Effector memory CD4-positive, alpha-beta T cell (primary cell): ENCODE results near the gene SMIM10.

Source experiments
- DNase-seq, 3 donors: peaks; one replicate each; pipeline ENCODE4 v3.0.0-alpha.2; 2020
- H3K27ac ChIP-seq: 2 replicates; pipeline ENCODE4 v1.7.0; 2013; ENCODE audit warnings: mild to moderate bottlenecking, low read length, moderate library complexity; ENCODE audit not compliant: insufficient read depth, poor library complexity, severe bottlenecking
- H3K27me3 ChIP-seq: replicated peaks from 2 replicates; pipeline ENCODE4 v1.7.0; 2013; ENCODE audit warnings: mild to moderate bottlenecking, low read length; ENCODE audit not compliant: insufficient read depth, control insufficient read depth, poor library complexity, severe bottlenecking
- H3K36me3 ChIP-seq: 2 replicates; pipeline ENCODE4 v1.7.0; 2013; ENCODE audit warnings: mild to moderate bottlenecking, low read length, moderate library complexity; ENCODE audit not compliant: control insufficient read depth, insufficient read depth
- H3K4me1 ChIP-seq: 2 replicates; pipeline ENCODE4 v1.7.0; 2013; ENCODE audit warnings: low read length, mild to moderate bottlenecking; ENCODE audit not compliant: control insufficient read depth, insufficient read depth, poor library complexity, severe bottlenecking
- H3K4me3 ChIP-seq: 2 replicates; pipeline ENCODE4 v1.7.0; 2013; ENCODE audit warnings: low read length, low read depth, mild to moderate bottlenecking; ENCODE audit not compliant: insufficient read depth, poor library complexity, severe bottlenecking
- H3K9me3 ChIP-seq: 2 replicates; pipeline ENCODE4 v1.7.0; 2013; ENCODE audit warnings: mild to moderate bottlenecking, low read length, moderate library complexity; ENCODE audit not compliant: control insufficient read depth

The SMIM10 gene

DNA sequence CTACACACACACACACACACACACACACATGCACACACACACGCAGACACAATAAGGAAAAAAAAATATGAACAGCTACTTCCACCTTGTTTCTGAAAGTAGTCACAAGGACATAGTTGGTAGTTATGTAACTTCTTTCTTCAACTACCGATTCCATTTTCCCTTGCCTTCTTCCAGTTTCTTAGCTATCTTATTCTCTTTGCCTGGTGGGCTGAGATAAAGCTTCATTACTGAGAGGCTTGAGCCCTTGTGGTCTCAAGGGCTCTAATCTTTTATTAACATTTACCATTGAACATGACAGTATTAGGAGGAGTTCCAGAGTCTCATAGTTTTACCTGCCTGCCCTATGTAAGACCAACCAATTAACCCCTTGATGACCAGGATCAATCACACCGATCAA lies 8.9 kb upstream of the SMIM10 start:
- H3K4me1 ChIP-seq = no peaks in the 10 kb centered on the region
- DNase-seq = no peak
- H3K9me3 ChIP-seq = no peaks in the 10 kb centered on the region
- no peaks in the 10 kb centered on the region for H3K27me3 ChIP-seq
- no peak overlapping the region for H3K4me3 ChIP-seq
- no peaks in the 10 kb centered on the region for H3K36me3 ChIP-seq
- H3K27ac ChIP-seq = no peak overlapping the region

DNA sequence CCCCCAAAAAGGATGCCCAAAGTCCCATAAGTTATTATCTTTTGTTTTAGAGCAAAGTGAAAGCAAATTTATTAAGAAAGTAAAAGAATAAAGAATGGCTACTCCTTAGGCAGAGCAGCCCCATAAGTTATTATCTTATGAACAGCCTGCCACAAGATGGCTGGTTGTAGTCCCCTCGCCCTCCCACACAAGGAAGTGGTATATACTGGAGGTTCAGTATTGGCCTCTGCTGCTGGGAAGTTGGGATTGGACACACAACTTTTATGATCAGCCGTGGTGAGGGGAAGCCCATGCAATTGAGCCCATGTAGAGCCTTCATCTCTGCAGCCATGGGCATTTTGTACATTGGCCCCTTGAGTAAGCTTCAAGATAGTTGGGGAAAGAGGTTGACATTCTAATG lies 8.0 kb upstream of the SMIM10 start:
- no peak for DNase-seq

DNA sequence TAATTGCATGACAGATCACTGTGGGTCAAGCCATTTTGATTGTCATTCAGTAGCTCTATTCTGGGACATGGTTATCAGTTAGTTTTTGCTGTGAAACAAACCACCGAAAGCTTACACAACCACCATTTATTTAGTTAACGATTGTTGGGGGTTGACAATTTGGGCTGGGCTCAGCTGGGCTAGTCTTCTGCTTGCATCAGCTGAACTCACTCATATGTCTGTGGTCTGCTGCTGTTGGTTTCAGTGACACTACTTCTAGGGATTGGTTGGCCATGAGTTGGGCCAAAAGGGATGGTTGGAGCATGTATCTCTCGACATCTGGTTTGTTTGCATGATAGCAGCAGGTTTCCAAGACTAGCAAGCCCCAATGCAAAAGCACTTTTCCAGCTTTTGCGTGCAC lies 5.3 kb upstream of the SMIM10 start:
- no peak for DNase-seq
- H3K4me3 ChIP-seq = no peak overlapping the region
- no peaks in the 10 kb centered on the region for H3K4me1 ChIP-seq
- no peaks in the 10 kb centered on the region for H3K9me3 ChIP-seq
- no peak overlapping the region for H3K27ac ChIP-seq
- H3K27me3 ChIP-seq = peaks cover 4% of the 10 kb centered on the region
- H3K36me3 ChIP-seq = no peaks in the 10 kb centered on the region

More for the DNA sequence above, 8.0 kb upstream of the SMIM10 start:
- H3K27me3 ChIP-seq = no peaks in the 10 kb centered on the region
- H3K9me3 ChIP-seq = no peaks in the 10 kb centered on the region
- no peak overlapping the region for H3K27ac ChIP-seq
- no peaks in the 10 kb centered on the region for H3K4me1 ChIP-seq
- H3K4me3 ChIP-seq = no peak overlapping the region
- H3K36me3 ChIP-seq = no peaks in the 10 kb centered on the region

DNA sequence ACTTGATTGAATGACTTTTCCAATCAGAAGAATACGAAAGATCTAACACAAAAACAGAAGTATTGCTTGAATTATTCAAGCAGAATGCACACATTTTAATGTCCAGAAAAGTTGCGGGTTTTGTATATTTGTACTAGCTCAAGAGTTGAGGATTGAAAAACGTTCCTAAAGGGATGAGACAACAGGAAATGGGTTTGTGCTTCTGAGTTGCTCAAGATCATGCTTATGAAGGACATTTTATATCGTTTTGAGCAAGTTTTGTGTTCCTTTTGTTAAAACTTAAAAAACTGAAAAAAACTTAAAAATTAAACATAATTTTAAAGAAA lies 353 bp upstream of the SMIM10 start:
- Histone ChIP-seq H3K4me3 (no peak overlapping the region), H3K27ac (no peak overlapping the region), H3K9me3 (no peaks in the 10 kb centered on the region), H3K27me3 (peaks cover 10% of the 10 kb centered on the region), H3K4me1 (peaks cover 7% of the 10 kb centered on the region), H3K36me3 (no peaks in the 10 kb centered on the region)
- DNase-seq = no peak

DNA sequence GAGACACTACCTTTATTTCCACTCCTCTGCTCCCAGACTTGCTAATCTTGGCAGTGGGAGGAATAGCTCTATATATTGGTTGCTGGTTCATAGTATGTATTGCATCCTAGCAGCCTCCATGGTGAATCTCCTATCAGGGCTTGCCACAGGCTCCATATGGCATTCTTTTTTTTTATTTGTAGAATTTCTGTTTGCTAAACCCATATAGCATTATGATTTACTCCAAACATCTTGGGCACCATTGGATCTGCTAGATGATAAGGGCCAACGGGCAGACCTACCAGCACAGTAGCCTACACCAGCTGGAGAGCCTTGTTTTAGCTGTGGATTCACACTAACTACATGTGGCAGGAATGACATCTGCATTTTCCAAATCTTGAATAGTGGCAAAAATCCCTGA lies 6.9 kb downstream of the SMIM10 start:
- no peaks in the 10 kb centered on the region for H3K4me1 ChIP-seq
- no peaks in the 10 kb centered on the region for H3K36me3 ChIP-seq
- DNase-seq = no peak
- H3K27me3 ChIP-seq = no peaks in the 10 kb centered on the region
- H3K27ac ChIP-seq = no peak overlapping the region
- no peak overlapping the region for H3K4me3 ChIP-seq
- no peaks in the 10 kb centered on the region for H3K9me3 ChIP-seq

DNA sequence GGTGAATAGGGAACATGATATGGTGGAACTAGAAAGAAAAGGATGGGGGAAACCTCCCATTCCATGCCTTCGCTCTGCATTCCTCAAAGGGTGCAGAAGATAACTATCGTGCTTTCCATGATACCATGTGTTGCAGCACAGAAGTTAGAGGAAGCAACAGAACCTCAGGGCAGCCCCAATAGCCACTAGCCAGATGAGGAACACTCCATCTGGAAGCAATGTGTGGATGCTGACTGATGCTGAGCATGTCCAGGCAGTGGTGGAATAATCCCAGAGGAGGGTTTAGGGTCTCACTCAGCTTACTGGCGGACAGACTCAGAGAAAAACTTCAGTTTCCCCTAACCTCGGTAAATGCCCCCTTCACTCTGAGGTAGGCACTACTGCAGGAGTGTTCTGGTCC lies 7.5 kb downstream of the SMIM10 start:
- H3K4me1 ChIP-seq = no peaks in the 10 kb centered on the region
- no peak for DNase-seq
- H3K36me3 ChIP-seq = no peaks in the 10 kb centered on the region
- H3K27me3 ChIP-seq = no peaks in the 10 kb centered on the region
- no peak overlapping the region for H3K4me3 ChIP-seq
- no peaks in the 10 kb centered on the region for H3K9me3 ChIP-seq
- no peak overlapping the region for H3K27ac ChIP-seq

DNA sequence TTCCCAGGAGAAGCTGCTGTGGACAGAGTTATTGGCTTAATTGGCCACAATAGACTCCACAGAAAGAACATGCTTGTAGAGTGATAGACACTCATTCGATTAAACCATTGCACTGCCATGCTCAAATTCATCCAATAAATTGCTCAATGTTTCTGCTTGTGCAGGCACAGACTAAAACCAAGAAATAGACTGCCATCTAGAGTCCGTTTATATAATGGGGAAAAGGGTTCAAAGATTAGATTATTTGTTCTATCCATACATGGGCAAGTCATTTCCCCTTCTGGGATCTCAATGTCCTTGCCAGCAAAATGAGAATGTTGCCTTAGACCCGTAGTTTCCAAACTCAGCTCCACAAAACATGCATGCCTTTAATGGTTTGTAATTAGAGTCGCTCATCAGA lies 8.7 kb downstream of the SMIM10 start:
- Histone ChIP-seq H3K4me1 (no peaks in the 10 kb centered on the region), H3K9me3 (no peaks in the 10 kb centered on the region), H3K36me3 (no peaks in the 10 kb centered on the region), H3K27ac (no peak overlapping the region), H3K4me3 (no peak overlapping the region), H3K27me3 (no peaks in the 10 kb centered on the region)
- no peak for DNase-seq

DNA sequence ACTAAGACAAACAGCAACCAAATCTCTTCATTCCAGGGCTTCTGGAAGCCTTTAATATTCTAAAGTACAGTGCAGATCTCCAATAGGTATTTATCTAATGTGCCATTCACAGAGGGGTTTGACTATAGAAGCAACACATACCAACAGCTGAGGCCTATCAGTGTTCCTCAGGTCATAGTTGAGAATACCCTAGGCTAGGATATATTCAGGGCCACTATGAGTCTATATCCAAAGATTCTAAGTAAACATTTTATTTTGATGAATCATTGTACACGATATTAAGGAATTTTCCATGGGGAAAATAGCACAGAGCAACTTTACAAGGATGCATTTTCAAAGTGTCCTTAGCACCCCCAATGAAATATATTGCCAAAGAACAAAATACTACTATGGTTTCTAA lies 9.7 kb downstream of the SMIM10 start:
- Histone ChIP-seq H3K27me3 (no peaks in the 10 kb centered on the region), H3K4me3 (no peak overlapping the region), H3K9me3 (no peaks in the 10 kb centered on the region), H3K4me1 (no peaks in the 10 kb centered on the region), H3K27ac (no peak overlapping the region), H3K36me3 (no peaks in the 10 kb centered on the region)
- no peak for DNase-seq

DNA sequence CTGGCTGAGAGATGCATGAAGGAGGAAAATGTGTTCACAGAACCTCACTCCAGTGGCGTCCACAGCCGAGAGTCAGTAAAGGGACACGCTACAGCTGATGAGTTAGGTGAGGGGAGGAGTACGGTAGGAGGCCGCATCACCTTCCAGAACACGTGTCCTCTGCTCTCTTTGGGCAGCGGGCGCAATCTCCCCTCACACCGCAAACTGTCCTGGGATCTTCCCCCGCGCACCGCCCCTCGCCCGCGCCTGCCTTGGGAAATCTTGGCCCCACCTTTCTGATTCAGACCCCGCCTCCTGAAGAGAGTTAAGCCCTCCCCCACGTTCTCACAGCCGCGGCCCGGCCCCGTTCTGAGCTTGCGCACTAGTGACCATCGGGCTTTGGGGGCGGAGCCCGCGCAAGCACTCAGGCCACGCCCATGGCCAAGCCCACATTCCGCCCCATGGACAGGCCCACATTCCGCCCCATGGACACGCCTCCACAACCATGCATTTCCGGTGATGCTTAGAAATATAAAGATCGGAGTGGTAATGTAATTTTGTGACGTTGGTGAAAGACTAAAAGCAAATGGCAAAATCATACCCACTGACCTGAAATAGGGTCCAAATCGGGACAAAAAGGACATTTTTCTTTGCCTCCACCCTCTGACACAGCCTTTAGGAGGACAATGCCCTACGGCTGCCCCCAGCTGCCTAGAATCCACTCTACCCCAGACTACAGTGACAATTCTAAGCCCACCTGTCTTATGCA lies 13.3 kb downstream of the SMIM10 start:
- Histone ChIP-seq H3K4me1 (no peaks in the 10 kb centered on the region), H3K27me3 (no peaks in the 10 kb centered on the region), H3K36me3 (no peaks in the 10 kb centered on the region), H3K9me3 (no peaks in the 10 kb centered on the region), H3K4me3 (peak overlapping the region; percentile 27), H3K27ac (no peak overlapping the region)
- peak; percentile 76 to 83 (median 80) for DNase-seq

DNA sequence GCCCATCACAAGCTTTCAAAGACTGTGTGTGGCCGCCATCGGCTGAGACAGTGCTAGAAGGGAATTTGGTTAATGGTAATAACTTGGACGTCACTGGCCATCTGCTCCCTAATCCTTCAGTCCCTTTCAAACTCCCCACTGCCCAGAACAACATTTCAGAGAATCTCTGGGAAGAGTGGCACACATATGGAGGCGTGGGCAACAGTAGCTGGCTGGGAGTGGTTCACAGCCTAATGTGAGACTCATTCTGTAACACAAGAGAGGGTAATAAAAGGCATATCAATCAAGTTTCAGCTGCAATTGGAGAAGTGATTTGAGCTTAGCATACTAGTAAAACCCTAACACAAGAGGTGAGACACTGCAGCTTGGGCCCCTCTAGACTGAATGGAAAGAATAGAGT lies 15.4 kb downstream of the SMIM10 start:
- Histone ChIP-seq H3K9me3 (no peaks in the 10 kb centered on the region), H3K27ac (no peak overlapping the region), H3K36me3 (no peaks in the 10 kb centered on the region), H3K27me3 (no peaks in the 10 kb centered on the region), H3K4me1 (no peaks in the 10 kb centered on the region), H3K4me3 (no peak overlapping the region)
- no peak for DNase-seq
